RWPE2 (cell line): ENCODE data around the gene NAA16.
"Not testable (repeated sequence)": the region's sequence is repeated elsewhere in the genome, so short reads cannot be mapped to it uniquely, and the experiment has no call there.

Source experiments
- ATAC-seq: fragments of 200-7000 bp; cut with Tn5 transposase; 3 replicates; pipeline ENCODE4 v1.9.1; 2021; ENCODE audit warnings: low read depth
- DNase-seq: peaks from one replicate; pipeline ENCODE4 v3.0.0-alpha.2; 2020; ENCODE audit warnings: low spot score
- H3K27ac ChIP-seq: fragments of 450-650 bp; 2 replicates; pipeline ENCODE4 v1.5.1; 2017; ENCODE audit warnings: mild to moderate bottlenecking; ENCODE audit not compliant: poor library complexity, severe bottlenecking
- H3K27me3 ChIP-seq: fragments of 250-450 bp; sonication (Bioruptor Pico); 2 replicates; pipeline ENCODE4 v1.5.1; 2021; ENCODE audit warnings: mild to moderate bottlenecking, moderate library complexity; ENCODE audit not compliant: insufficient read depth, poor library complexity, severe bottlenecking
- H3K36me3 ChIP-seq: fragments of 250-450 bp; sonication (Bioruptor Pico); 2 replicates; pipeline ENCODE4 v1.5.1; 2020; ENCODE audit warnings: low read depth, mild to moderate bottlenecking, moderate library complexity
- H3K4me1 ChIP-seq: fragments of 250-450 bp; sonication (Bioruptor Pico); 2 replicates; pipeline ENCODE4 v1.5.1; 2021; ENCODE audit warnings: mild to moderate bottlenecking, moderate library complexity; ENCODE audit not compliant: insufficient read depth, poor library complexity, severe bottlenecking
- H3K4me3 ChIP-seq: fragments of 250-450 bp; sonication (Bioruptor Pico); 2 replicates; pipeline ENCODE4 v1.5.1; 2021; ENCODE audit warnings: mild to moderate bottlenecking, moderate library complexity; ENCODE audit not compliant: severe bottlenecking
- H3K9me3 ChIP-seq: fragments of 250-450 bp; sonication (Bioruptor Pico); 2 replicates; pipeline ENCODE4 v1.5.1; 2021; ENCODE audit warnings: mild to moderate bottlenecking, moderate library complexity; ENCODE audit not compliant: severe bottlenecking
- TF ChIP-seq, protein P1 (sequence below): fragments of 450-650 bp; IDR thresholded peaks from one replicate; pipeline ENCODE4 v1.5.1; 2017; ENCODE audit warnings: mild to moderate bottlenecking, moderate library complexity; ENCODE audit not compliant: poor library complexity, severe bottlenecking

Gene NAA16

GRCh38 chr13:41345165-41345913 is 34.3 kb downstream of the NAA16 start:
- H3K9me3 ChIP-seq, result no peaks in the 10 kb centered on the region
- H3K36me3 ChIP-seq, result peaks cover 11% of the 10 kb centered on the region
- H3K4me3 ChIP-seq, result no peak overlapping the region
- TF ChIP-seq, protein P1, sequence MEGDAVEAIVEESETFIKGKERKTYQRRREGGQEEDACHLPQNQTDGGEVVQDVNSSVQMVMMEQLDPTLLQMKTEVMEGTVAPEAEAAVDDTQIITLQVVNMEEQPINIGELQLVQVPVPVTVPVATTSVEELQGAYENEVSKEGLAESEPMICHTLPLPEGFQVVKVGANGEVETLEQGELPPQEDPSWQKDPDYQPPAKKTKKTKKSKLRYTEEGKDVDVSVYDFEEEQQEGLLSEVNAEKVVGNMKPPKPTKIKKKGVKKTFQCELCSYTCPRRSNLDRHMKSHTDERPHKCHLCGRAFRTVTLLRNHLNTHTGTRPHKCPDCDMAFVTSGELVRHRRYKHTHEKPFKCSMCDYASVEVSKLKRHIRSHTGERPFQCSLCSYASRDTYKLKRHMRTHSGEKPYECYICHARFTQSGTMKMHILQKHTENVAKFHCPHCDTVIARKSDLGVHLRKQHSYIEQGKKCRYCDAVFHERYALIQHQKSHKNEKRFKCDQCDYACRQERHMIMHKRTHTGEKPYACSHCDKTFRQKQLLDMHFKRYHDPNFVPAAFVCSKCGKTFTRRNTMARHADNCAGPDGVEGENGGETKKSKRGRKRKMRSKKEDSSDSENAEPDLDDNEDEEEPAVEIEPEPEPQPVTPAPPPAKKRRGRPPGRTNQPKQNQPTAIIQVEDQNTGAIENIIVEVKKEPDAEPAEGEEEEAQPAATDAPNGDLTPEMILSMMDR, result no peak
- no peaks in the 10 kb centered on the region for H3K4me1 ChIP-seq
- DNase-seq (no peak), ATAC-seq (no peak)
- H3K27ac ChIP-seq, result no peak overlapping the region
- H3K27me3 ChIP-seq, result no peaks in the 10 kb centered on the region

DNA sequence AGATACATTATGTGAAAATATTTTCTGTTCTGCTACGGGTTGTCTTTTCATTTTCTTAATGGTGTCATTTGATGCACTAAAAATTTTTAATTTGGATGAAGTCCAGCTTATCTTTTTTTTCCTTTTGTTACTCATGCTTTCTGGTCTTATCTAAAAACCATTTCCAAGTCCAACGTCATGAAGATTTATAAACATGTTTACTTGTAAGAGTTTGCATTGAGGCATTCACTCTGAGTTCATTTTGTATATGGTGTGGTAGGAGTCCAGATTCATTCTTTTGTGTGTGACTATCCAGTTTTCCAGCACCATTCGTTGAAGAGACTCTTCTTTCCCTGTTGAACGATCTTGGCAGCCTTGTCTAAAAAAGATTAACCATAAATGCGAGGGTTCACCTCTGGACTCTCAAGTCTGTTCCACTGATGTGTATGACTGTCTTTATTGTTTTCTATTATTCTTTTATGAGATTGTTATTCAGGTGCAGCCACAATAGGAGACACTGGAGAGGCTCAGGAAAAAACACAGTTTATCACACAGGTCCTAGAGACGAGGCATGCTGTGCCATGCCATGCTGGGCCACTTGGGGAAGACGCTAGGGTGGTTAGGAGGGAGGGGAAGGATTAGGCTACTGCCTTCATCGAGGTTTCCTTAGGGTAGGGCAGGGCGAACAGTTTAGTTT is 35.0 kb downstream of the NAA16 start:
- no peak for DNase-seq
- Histone ChIP-seq H3K4me1 (no peaks in the 10 kb centered on the region), H3K27me3 (no peaks in the 10 kb centered on the region), H3K36me3 (peaks cover 10% of the 10 kb centered on the region), H3K27ac (no peak overlapping the region), H3K4me3 (no peak overlapping the region), H3K9me3 (no peaks in the 10 kb centered on the region)
- no peak for ATAC-seq
- TF ChIP-seq, protein P1, result no peak

GRCh38 chr13:41352935-41353840 is 42.1 kb downstream of the NAA16 start:
- Histone ChIP-seq H3K36me3 (peaks cover 27% of the 10 kb centered on the region), H3K27me3 (no peaks in the 10 kb centered on the region), H3K4me3 (no peak overlapping the region), H3K27ac (peak overlapping the region; percentile 21), H3K9me3 (no peaks in the 10 kb centered on the region), H3K4me1 (peaks cover 14% of the 10 kb centered on the region)
- TF ChIP-seq, protein P1, result peak; percentile 90
- DNase-seq, result no peak
- peak; percentile 41 for ATAC-seq

DNA sequence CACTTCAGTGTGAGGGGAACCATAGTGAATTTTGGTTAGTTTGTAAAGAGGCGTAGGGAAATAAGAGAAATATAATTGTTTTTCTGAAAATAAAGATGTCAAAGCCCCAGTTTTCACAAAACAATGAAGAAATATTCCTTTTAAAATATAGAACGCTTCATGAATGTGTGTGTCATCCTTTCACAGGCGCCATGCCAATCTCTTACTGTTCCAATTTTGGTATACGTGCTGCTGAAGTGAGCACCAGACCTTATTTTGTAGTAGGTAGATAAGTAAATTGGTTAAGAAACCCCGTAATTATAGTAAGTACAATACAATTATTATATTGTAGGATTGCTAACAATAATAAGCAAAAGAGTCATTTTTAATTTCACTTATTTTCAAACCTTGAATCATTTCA is 43.3 kb downstream of the NAA16 start:
- Histone ChIP-seq H3K4me1 (peaks cover 14% of the 10 kb centered on the region), H3K36me3 (peaks cover 39% of the 10 kb centered on the region), H3K27ac (no peak overlapping the region), H3K4me3 (no peak overlapping the region), H3K9me3 (no peaks in the 10 kb centered on the region), H3K27me3 (no peaks in the 10 kb centered on the region)
- no peak for DNase-seq
- TF ChIP-seq, protein P1, result no peak
- no peak for ATAC-seq

GRCh38 chr13:41356385-41356648 is 45.2 kb downstream of the NAA16 start:
- peaks cover 56% of the 10 kb centered on the region for H3K36me3 ChIP-seq
- ATAC-seq, H3K27ac ChIP-seq, H3K4me3 ChIP-seq, H3K9me3 ChIP-seq, H3K27me3 ChIP-seq, DNase-seq: not testable (repeated sequence)
- peaks cover 14% of the 10 kb centered on the region for H3K4me1 ChIP-seq
